ENCODE results near the gene NUP153.
"Not testable (repeated sequence)": the region's sequence is repeated elsewhere in the genome, so short reads cannot be mapped to it uniquely, and the experiment has no call there.

Gene NUP153

GRCh38 chr6:17588011-17588410 lies 118.7 kb downstream of the NUP153 start:
- Histone ChIP-seq H3K4me1 (ENCODE audit: insufficient read depth, low read length, poor library complexity, severe bottlenecking) (no peaks in the 10 kb centered on the region), H4K20me1 (ENCODE audit: insufficient read depth, low read length, poor library complexity, severe bottlenecking) (no peaks in the 10 kb centered on the region), H3K9ac (ENCODE audit: low read depth, low read length, poor library complexity, severe bottlenecking) (no peak overlapping the region), H2AFZ (ENCODE audit: low read length) (no peak overlapping the region), H3K9me2 (replicated peaks; ENCODE audit: low read depth, low read length) (no peaks in the 10 kb centered on the region), H3K4me3 (ENCODE audit: low read length, poor library complexity, severe bottlenecking) (no peak overlapping the region), H3K9me3 (ENCODE audit: insufficient read depth, low read depth, low read length) (no peaks in the 10 kb centered on the region), H3K79me2 (ENCODE audit: insufficient read depth, low read length) (no peaks in the 10 kb centered on the region), H3K4me2 (ENCODE audit: low read depth, low read length, poor library complexity, severe bottlenecking) (no peak overlapping the region), H3K36me3 (ENCODE audit: insufficient read depth, low read length) (no peaks in the 10 kb centered on the region), H3F3A (ENCODE audit: low read depth) (no peaks in the 10 kb centered on the region), H3K27me3 (ENCODE audit: insufficient read depth, low read length, poor library complexity, severe bottlenecking) (no peaks in the 10 kb centered on the region)
- TF ChIP-seq CTCF (conservative IDR thresholded peaks at IDR 0.05; ENCODE audit: low read length) (no peak), EZH2phosphoT487 (IDR thresholded peaks at IDR 0.05; ENCODE audit: borderline replicate concordance) (no peak)

- H3K4me1 ChIP-seq (ENCODE audit: insufficient read depth, low read length, poor library complexity, severe bottlenecking); H4K20me1 ChIP-seq (ENCODE audit: insufficient read depth, low read length, poor library complexity, severe bottlenecking): not testable (repeated sequence)
Observed at GRCh38 chr6:17586623-17587022, 120.1 kb downstream of the NUP153 start.

GRCh38 chr6:17585766-17586490 lies 120.8 kb downstream of the NUP153 start:
- Histone ChIP-seq H3K9me2 (replicated peaks; ENCODE audit: low read depth, low read length) (no peaks in the 10 kb centered on the region), H3K4me1 (ENCODE audit: insufficient read depth, low read length, poor library complexity, severe bottlenecking) (no peaks in the 10 kb centered on the region), H4K20me1 (ENCODE audit: insufficient read depth, low read length, poor library complexity, severe bottlenecking) (no peaks in the 10 kb centered on the region), H3K4me2 (ENCODE audit: low read depth, low read length, poor library complexity, severe bottlenecking) (no peak overlapping the region), H3K36me3 (ENCODE audit: insufficient read depth, low read length) (no peaks in the 10 kb centered on the region), H3F3A (ENCODE audit: low read depth) (no peaks in the 10 kb centered on the region), H3K4me3 (ENCODE audit: low read length, poor library complexity, severe bottlenecking) (no peak overlapping the region), H3K9me3 (ENCODE audit: insufficient read depth, low read depth, low read length) (no peaks in the 10 kb centered on the region), H3K9ac (ENCODE audit: low read depth, low read length, poor library complexity, severe bottlenecking) (no peak overlapping the region), H3K79me2 (ENCODE audit: insufficient read depth, low read length) (no peaks in the 10 kb centered on the region), H2AFZ (ENCODE audit: low read length) (no peak overlapping the region), H3K27me3 (ENCODE audit: insufficient read depth, low read length, poor library complexity, severe bottlenecking) (no peaks in the 10 kb centered on the region)
- TF ChIP-seq CTCF (conservative IDR thresholded peaks at IDR 0.05; ENCODE audit: low read length) = peak; percentile 41; the same call in 1 of the 2 replicates
- TF ChIP-seq EZH2phosphoT487 (IDR thresholded peaks at IDR 0.05; ENCODE audit: borderline replicate concordance) = no peak

More at GRCh38 chr6:17586623-17587022, 120.1 kb downstream of the NUP153 start:
- not testable (repeated sequence) for H3K9ac ChIP-seq (ENCODE audit: low read depth, low read length, poor library complexity, severe bottlenecking); H3K36me3 ChIP-seq (ENCODE audit: insufficient read depth, low read length); H3K4me2 ChIP-seq (ENCODE audit: low read depth, low read length, poor library complexity, severe bottlenecking); H3K27me3 ChIP-seq (ENCODE audit: insufficient read depth, low read length, poor library complexity, severe bottlenecking); H3F3A ChIP-seq (ENCODE audit: low read depth); H3K9me3 ChIP-seq (ENCODE audit: insufficient read depth, low read depth, low read length); H3K4me3 ChIP-seq (ENCODE audit: low read length, poor library complexity, severe bottlenecking); H3K79me2 ChIP-seq (ENCODE audit: insufficient read depth, low read length); H3K9me2 ChIP-seq (replicated peaks; ENCODE audit: low read depth, low read length); H2AFZ ChIP-seq (ENCODE audit: low read length)
